H1 (cell line): ENCODE data around the gene CNOT2. TPM values are rescaled to one million over a fixed set of nuclear protein-coding genes. Genes with fewer than 3 reads are reported as not detected.

Experiments used
- CTCF ChIA-PET: fragments of 300-600 bp; sonication (Branson Sonifier 250); formaldehyde crosslinking; loops from one replicate; lab custom pipeline; 2021; ENCODE audit not compliant: partially characterized antibody; lab: Charles Lee
- POLR2A ChIA-PET: fragments of 300-600 bp; sonication (Branson Sonifier 250); formaldehyde crosslinking; loops from one replicate; lab custom pipeline; 2021; ENCODE audit warnings: inconsistent platforms; ENCODE audit not compliant: partially characterized antibody; lab: Charles Lee
- DNase-seq, 2 experiments: peaks; one replicate each; pipeline versions ENCODE4 v3.0.0 to v3.0.0-alpha.2; 2010 to 2022; ENCODE audit warnings: low spot score in 2 of 2, low read depth in 1 of 2, mixed read lengths in 1 of 2
- FAIRE-seq: peaks from 2 replicates; lab custom pipeline; 2011; peaks lifted over from hg19 to GRCh38; lab: Jason Lieb, UNC
- H2AFZ ChIP-seq: 2 replicates; pipeline ENCODE4 v1.8.1; 2012; ENCODE audit warnings: low read length, inconsistent platforms
- H2AK5ac ChIP-seq: 2 replicates; pipeline ENCODE4 v1.6.1; 2013; ENCODE audit warnings: low read depth, low read length
- H2BK120ac ChIP-seq: replicated peaks from 2 replicates; pipeline ENCODE3; 2013; ENCODE audit warnings: low read depth, low read length, inconsistent platforms
- H2BK12ac ChIP-seq: 2 replicates; pipeline ENCODE4 v1.6.1; 2013; ENCODE audit warnings: low read depth, low read length
- H2BK15ac ChIP-seq: 2 replicates; pipeline ENCODE4 v1.6.1; 2013; ENCODE audit warnings: low read length
- H2BK20ac ChIP-seq: 2 replicates; pipeline ENCODE4 v1.6.1; 2013; ENCODE audit warnings: low read length
- H2BK5ac ChIP-seq: 2 replicates; pipeline ENCODE4 v1.6.1; 2013; ENCODE audit warnings: low read depth, low read length
- H3K14ac ChIP-seq: 2 replicates; pipeline ENCODE4 v1.6.1; 2013; ENCODE audit warnings: inconsistent platforms; ENCODE audit not compliant: insufficient read length
- H3K18ac ChIP-seq: 2 replicates; pipeline ENCODE4 v1.6.1; 2013; ENCODE audit warnings: low read length; ENCODE audit errors: extremely low read depth
- H3K23ac ChIP-seq: 2 replicates; pipeline ENCODE4 v1.6.1; 2013; ENCODE audit warnings: inconsistent platforms; ENCODE audit not compliant: insufficient read length
- H3K23me2 ChIP-seq: 2 replicates; pipeline ENCODE4 v1.6.1; 2013; ENCODE audit warnings: low read depth, low read length
- H3K27ac ChIP-seq: 2 replicates; pipeline ENCODE4 v1.6.1; 2011; ENCODE audit warnings: low read depth, low read length, inconsistent platforms
- H3K27me3 ChIP-seq, 4 experiments: replicated peaks in 1 of 4; 1 replicate in 1 of 4; 2 replicates in 3 of 4; pipeline versions ENCODE4 v1.6.1 to v1.8.1; 2011 to 2013; ENCODE audit warnings: low read length in 3 of 4, mild to moderate bottlenecking in 3 of 4, inconsistent platforms in 2 of 4, mixed read lengths in 2 of 4, moderate library complexity in 1 of 4; ENCODE audit not compliant: control insufficient read depth in 3 of 4, insufficient read depth in 3 of 4; ENCODE audit errors: extremely low read depth in 1 of 4
- H3K36me3 ChIP-seq, 4 experiments: 2 replicates each; pipeline versions ENCODE4 v1.6.1 to v1.8.1; 2011 to 2013; ENCODE audit warnings: mild to moderate bottlenecking in 4 of 4, low read length in 3 of 4, moderate library complexity in 2 of 4, control low read depth in 1 of 4, inconsistent platforms in 1 of 4; ENCODE audit not compliant: insufficient read depth in 4 of 4, control insufficient read depth in 2 of 4
- H3K4ac ChIP-seq: replicated peaks from 2 replicates; pipeline ENCODE3; 2013; ENCODE audit warnings: low read length, low read depth, mixed read lengths, inconsistent platforms; ENCODE audit not compliant: insufficient read length
- H3K4me1 ChIP-seq, 4 experiments: replicated peaks in 1 of 4; 1 replicate in 1 of 4; 2 replicates in 3 of 4; pipeline versions ENCODE4 v1.6.1 to v1.8.1; 2011 to 2013; ENCODE audit warnings: low read length in 3 of 4, inconsistent platforms in 2 of 4, mixed read lengths in 1 of 4; ENCODE audit not compliant: insufficient read depth in 4 of 4, control insufficient read depth in 3 of 4
- H3K4me2 ChIP-seq, 2 experiments: 2 replicates each; pipeline versions ENCODE4 v1.6.1 to v1.8.1; 2011 to 2013; ENCODE audit warnings: low read depth in 2 of 2, low read length in 2 of 2, control low read depth in 1 of 2, inconsistent platforms in 1 of 2, mild to moderate bottlenecking in 1 of 2; ENCODE audit not compliant: insufficient read depth in 1 of 2
- H3K4me3 ChIP-seq, 4 experiments: fragments of 200-600, 300-600 bp in 1 of 4; sonication (generic), shearing (Covaris generic), sonication (Bioruptor Twin) in 1 of 4; 2 replicates each; pipeline versions ENCODE4 v1.5.1 to v1.8.1; 2011 to 2016; ENCODE audit warnings: low read length in 4 of 4, low read depth in 3 of 4, control low read depth in 2 of 4, inconsistent platforms in 2 of 4, mild to moderate bottlenecking in 2 of 4, mixed read lengths in 1 of 4, moderate library complexity in 1 of 4; ENCODE audit not compliant: insufficient read depth in 2 of 4; ENCODE audit errors: extremely low read depth in 1 of 4
- H3K56ac ChIP-seq: replicated peaks from 2 replicates; pipeline ENCODE3; 2013; ENCODE audit warnings: low read depth, mild to moderate bottlenecking, mixed read lengths, low read length, inconsistent platforms; ENCODE audit not compliant: insufficient read length
- H3K79me1 ChIP-seq: 2 replicates; pipeline ENCODE4 v1.6.1; 2013; ENCODE audit warnings: low read depth, low read length, control low read depth
- H3K79me2 ChIP-seq, 2 experiments: 2 replicates each; pipeline versions ENCODE4 v1.6.1 to v1.8.1; 2012 to 2013; ENCODE audit warnings: low read length in 2 of 2, mild to moderate bottlenecking in 2 of 2, inconsistent platforms in 1 of 2; ENCODE audit not compliant: insufficient read depth in 2 of 2, control insufficient read depth in 1 of 2
- H3K9ac ChIP-seq, 4 experiments: replicated peaks in 1 of 4; 1 replicate in 1 of 4; 2 replicates in 3 of 4; pipeline versions ENCODE4 v1.6.1 to v1.8.1; 2011 to 2013; ENCODE audit warnings: low read depth in 3 of 4, low read length in 3 of 4, control low read depth in 2 of 4, mild to moderate bottlenecking in 2 of 4, moderate library complexity in 2 of 4, inconsistent platforms in 1 of 4; ENCODE audit errors: extremely low read depth in 1 of 4
- H3K9me3 ChIP-seq, 2 experiments: 2 replicates each; pipeline versions ENCODE4 v1.6.1 to v1.8.1; 2012 to 2013; ENCODE audit warnings: mild to moderate bottlenecking in 2 of 2, moderate library complexity in 2 of 2, control low read depth in 1 of 2, inconsistent platforms in 1 of 2, low read depth in 1 of 2, low read length in 1 of 2, mixed read lengths in 1 of 2; ENCODE audit not compliant: insufficient read depth in 2 of 2
- H4K20me1 ChIP-seq, 2 experiments: replicated peaks in 1 of 2; 2 replicates each; pipeline versions ENCODE3 to v1.8.1; 2011 to 2013; ENCODE audit warnings: inconsistent platforms in 2 of 2, low read length in 2 of 2, mild to moderate bottlenecking in 1 of 2; ENCODE audit not compliant: insufficient read depth in 2 of 2, control insufficient read depth in 1 of 2
- H4K5ac ChIP-seq: 2 replicates; pipeline ENCODE4 v1.6.1; 2013; ENCODE audit warnings: low read length, low read depth, mixed read lengths, inconsistent platforms; ENCODE audit not compliant: insufficient read length
- H4K8ac ChIP-seq: 2 replicates; pipeline ENCODE4 v1.8.0; 2013; ENCODE audit warnings: mild to moderate bottlenecking, moderate library complexity, low read length, inconsistent platforms; ENCODE audit not compliant: insufficient read depth; ENCODE audit errors: extremely low read depth
- H4K91ac ChIP-seq: replicated peaks from 2 replicates; pipeline ENCODE3; 2013; ENCODE audit warnings: low read length, mixed read lengths, inconsistent platforms; ENCODE audit not compliant: insufficient read length
- EZH2 ChIP-seq: fragments of 200-600 bp; sonication (generic); IDR thresholded peaks from 2 replicates; pipeline ENCODE4 v1.7.1; 2012; ENCODE audit warnings: low read depth, mild to moderate bottlenecking, moderate library complexity, low read length, inconsistent platforms; ENCODE audit not compliant: severe bottlenecking
- WGBS, 2 experiments: shearing (Covaris generic) in 1 of 2; methylation state at CpG; one replicate each; pipeline versions ENCODE4 v1.1.6 to v1.1.7; 2013 to 2015; ENCODE audit warnings: low lambda C conversion rate in 2 of 2, mixed read lengths in 2 of 2, inconsistent platforms in 1 of 2, low coverage in 1 of 2, missing lambda C conversion rate in 1 of 2; ENCODE audit not compliant: insufficient replicate concordance in 2 of 2, insufficient coverage in 1 of 2, insufficient read length in 1 of 2; ENCODE audit errors: extremely low coverage in 1 of 2, missing lambda C conversion rate in 1 of 2; 5-methylcytosine and 5-hydroxymethylcytosine counted together
- polyA plus RNA-seq, 7 experiments: library from polyadenylated mRNA; depleted of rRNA in 3 of 7; stranded (reverse) in 5 of 7; unstranded in 2 of 7; fragments of >200 nt in 5 of 7; fragments of 200-250 nt in 2 of 7; gene quantifications; 1 replicate in 5 of 7; 2 replicates in 1 of 7; 4 replicates in 1 of 7; pipeline versions ENCODE4 v1.2.1 to v1.2.3, GENCODE V29; 2011 to 2013; ENCODE audit warnings: missing spikeins in 2 of 7, mixed read lengths in 2 of 7
- total RNA-seq: library from RNA; stranded (reverse); fragmentation: NEBNext Ultra II Directional; extraction: Animal tissue kit (Norgen Biotek cat#: 25700); gene quantifications from 2 replicates; pipeline ENCODE4 v1.2.1, GENCODE V29; 2021

CNOT2 gene
- total and polyA plus RNA-seq, 2 of the 8 experiments (the other 6 are each of a cell fraction or from before 2014, with no cell fraction given), result 61.2 to 64.8 TPM

DNA sequence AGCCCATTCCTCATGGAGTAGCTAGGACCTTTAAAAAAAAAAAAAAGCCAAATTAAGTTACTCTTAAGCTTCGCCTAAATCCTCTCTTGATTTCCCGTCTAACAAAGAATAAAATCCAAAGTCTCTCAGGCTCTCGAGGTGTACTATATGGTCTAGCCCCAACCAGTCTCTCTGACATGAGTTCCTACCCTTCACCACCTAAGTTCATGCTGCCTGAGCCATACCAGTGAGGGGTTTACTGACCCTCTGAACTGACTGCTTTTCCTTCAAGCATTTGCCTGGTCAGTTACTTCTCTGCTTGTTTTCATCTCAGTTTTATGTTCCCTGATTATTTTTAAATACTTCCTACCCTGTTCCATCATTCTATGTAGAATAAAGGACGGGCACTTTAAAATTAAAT is 64.6 kb downstream of the CNOT2 start:
- Histone ChIP-seq H2BK120ac (no peak overlapping the region), H2AFZ (no peak overlapping the region), H2BK5ac (no peak overlapping the region), H3K9me3 (peaks cover 2 to 8% of the 10 kb centered on the region in 2 experiments; a peak in 1 of 4 replicates), H3K14ac (no peak overlapping the region), H2BK15ac (no peak overlapping the region), H3K79me1 (no peaks in the 10 kb centered on the region), H3K23me2 (no peaks in the 10 kb centered on the region; the same call in 1 of the 2 replicates), H3K27me3 (no peaks in the 10 kb centered on the region), H2BK12ac (no peak overlapping the region), H2BK20ac (no peak overlapping the region), H3K27ac (no peak overlapping the region), H3K4me3 (no peak overlapping the region), H3K36me3 (peaks cover 0 to 10% (median 1%) of the 10 kb centered on the region in 4 experiments; a peak in 2 of 8 replicates), H3K79me2 (peaks cover 0 to 72% of the 10 kb centered on the region in 2 experiments; a peak in 2 of 4 replicates), H3K9ac (no peak overlapping the region), H3K18ac (no peak overlapping the region), H4K20me1 (no peaks in the 10 kb centered on the region), H3K4ac (no peak overlapping the region), H4K91ac (no peak overlapping the region), H3K4me1 (no peaks in the 10 kb centered on the region; a peak in 2 of 7 replicates), H3K56ac (no peak overlapping the region), H4K5ac (no peak overlapping the region), H3K4me2 (no peak overlapping the region), H3K23ac (no peak overlapping the region), H2AK5ac (no peak overlapping the region), H4K8ac (no peak overlapping the region)
- ChIA-PET CTCF (interaction anchor here (0.7 to 1.3 kb wide), 2 partner anchors 9 to 215 kb away, joined by 3 to 4 read pairs; no protein-coding TSS in a partner anchor), POLR2A (interaction anchor here (1.7 kb wide), 1 partner anchor 21 kb away, joined by 3 read pairs; no protein-coding TSS in a partner anchor)
- 95% methylated on average over 4 of the region's 4 CpGs; no CpG with 5 or more reads in 1 of the 2 experiments for whole genome bisulfite sequencing, 2 experiments
- DNase-seq, result no peak
- TF ChIP-seq EZH2, result no peak
- no peak for FAIRE-seq
